Endometrial microvascular endothelial cells (primary cell): ENCODE data around the gene ANKRD12. TPM values are rescaled to one million over a fixed set of nuclear protein-coding genes. Genes with fewer than 3 reads are reported as not detected.

ENCODE experiments used
- in situ Hi-C: cut with HindIII; loops from 2 replicates; pipeline ENCODE4 v1.10.0; 2017; ENCODE audit warnings: low sequenced_read_pairs, low pct_unique_long_range_greater_than_20kb; ENCODE audit errors: inconsistent ontology term
- total RNA-seq: library from RNA; depleted of rRNA; stranded (reverse); fragments of >200 nt; gene quantifications from one replicate; pipeline ENCODE4 v1.2.3, GENCODE V29; 2015; ENCODE audit errors: inconsistent ontology term

The ANKRD12 gene
- total RNA-seq, 1 donor from 2014 or later: 4.8 TPM

DNA sequence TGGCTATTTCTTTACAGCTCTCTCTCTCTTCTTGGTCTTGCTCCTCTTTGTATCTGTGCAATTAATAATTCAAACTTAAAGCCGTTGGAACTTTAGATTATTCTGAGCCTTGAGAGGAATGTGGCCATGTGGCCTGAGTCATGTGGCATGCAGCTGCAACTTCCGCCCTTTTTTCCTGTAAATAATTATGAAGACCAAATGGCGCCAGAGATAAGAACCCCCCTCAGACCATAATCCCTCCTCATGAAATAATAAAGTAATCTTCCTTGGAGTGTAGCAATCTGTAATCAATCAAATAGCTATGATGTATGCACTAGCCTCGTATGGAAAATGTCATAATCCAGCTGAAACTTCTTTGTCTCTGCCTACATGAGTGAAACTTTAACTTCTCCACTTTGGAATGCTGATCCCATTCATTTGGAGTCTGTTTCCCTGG is 184.5 kb downstream of the ANKRD12 start:
- in situ Hi-C loops: no loop called here

- in situ Hi-C loops: no loop called here
Observed at GRCh38 chr18:9321736-9322135, 185.2 kb downstream of the ANKRD12 start.

DNA sequence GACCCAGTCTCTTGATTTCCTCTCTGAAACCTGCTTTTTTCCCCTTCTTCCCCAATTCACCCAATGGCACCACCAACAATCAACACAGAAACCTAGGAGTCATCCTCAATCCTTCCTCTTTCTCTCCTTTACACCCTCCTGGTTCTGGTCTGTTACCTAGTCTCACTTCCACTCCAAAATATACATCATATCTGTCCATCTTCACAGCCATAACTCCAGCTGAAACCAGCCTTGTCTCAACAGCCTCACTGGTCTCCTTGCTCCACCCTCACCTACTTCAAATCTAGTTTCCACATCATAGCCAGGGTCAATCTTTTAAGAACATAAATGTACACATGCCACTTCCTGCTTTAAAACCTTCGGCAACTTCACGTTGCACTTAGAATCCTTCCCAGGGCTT is 186.2 kb downstream of the ANKRD12 start:
- in situ Hi-C loops: no loop called here

- in situ Hi-C loops: no loop called here
Observed at GRCh38 chr18:9323750-9324445, 187.3 kb downstream of the ANKRD12 start.

DNA sequence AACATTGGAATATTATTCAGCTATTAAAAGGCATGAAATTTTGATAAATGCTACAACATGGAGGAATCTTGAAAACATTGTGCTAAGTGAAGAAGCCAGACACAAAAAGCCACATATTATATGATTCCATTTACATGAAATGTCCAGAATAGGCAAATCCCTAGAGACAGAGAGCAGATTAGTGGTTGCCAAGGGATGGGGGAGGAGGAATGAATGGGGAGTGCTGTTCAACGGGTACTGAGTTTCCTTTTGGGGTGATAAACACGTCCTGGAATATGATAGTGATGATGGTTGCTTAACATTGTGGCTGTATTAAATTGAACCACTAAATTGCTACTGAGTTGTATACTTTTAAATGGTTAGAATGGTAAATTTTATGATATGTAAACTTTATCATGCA is 189.1 kb downstream of the ANKRD12 start:
- in situ Hi-C loops: no loop called here

DNA sequence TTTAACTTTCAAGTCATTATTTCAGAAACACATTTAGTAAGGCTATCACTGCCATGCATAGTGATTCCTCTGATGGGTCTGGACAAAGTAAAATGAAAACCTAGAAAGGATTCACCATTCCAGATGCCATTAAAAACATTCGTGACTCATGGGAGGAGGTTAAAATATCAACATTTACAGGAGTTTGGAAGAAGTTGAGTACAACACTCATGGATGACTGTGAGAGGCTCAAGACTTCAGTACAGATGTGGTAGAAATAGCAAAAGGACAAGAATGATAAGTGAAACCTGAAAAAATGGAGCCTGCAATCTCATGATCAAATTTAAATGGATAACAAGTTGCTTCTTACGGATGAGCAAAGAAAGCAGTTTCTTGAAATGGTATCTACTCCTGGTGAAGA is 192.2 kb downstream of the ANKRD12 start:
- in situ Hi-C loops: no loop called here

DNA sequence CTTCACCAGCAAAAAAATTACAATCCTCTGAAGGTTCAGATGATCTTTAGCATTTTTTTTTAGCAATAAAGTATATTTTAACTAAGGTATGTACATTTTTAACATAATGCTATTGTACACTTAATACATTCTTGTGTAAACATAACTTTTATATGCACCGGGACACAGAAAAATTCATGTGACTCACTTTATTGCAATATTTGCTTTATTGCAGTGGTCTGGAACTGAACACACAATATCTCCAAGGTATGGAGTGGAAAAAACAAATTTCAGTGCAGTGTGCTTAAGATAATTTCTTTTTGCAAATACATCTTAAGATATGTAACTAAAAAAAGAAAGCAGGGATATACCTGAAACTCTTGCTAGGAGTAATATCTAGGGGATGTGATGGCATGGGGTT is 192.9 kb downstream of the ANKRD12 start:
- in situ Hi-C loops: no loop called here

GRCh38 chr18:9330419-9330818 is 193.8 kb downstream of the ANKRD12 start:
- in situ Hi-C loops: no loop called here

- in situ Hi-C loops: no loop called here
Observed at GRCh38 chr18:9333441-9334328, 197.1 kb downstream of the ANKRD12 start.

GRCh38 chr18:9334329-9334972 is 197.9 kb downstream of the ANKRD12 start, which contains the start of gene TWSG1:
Gene TWSG1, plus strand, starts transcription at chr18:9334773. Its CDS starts 2,457 bp downstream, at chr18:9337230.
- in situ Hi-C loops: no loop called here

GRCh38 chr18:9334973-9335696 is 198.6 kb downstream of the ANKRD12 start:
- in situ Hi-C loops: no loop called here

Other genes with a start within 250 kb of the ANKRD12 start
- 197 TPM for gene NDUFV2, start 34.1 kb upstream of the ANKRD12 start, total RNA-seq
- gene TWSG1, start 198.0 kb downstream of the ANKRD12 start, total RNA-seq: 94.9 TPM